Activated CD4-positive, alpha-beta T cell treated with anti-CD3 and anti-CD28 coated beads, Interleukin-2, amount 50 U/mL, for 1 hour (primary cell): ENCODE data around the gene TSPAN1.

Experiments
- DNase-seq: peaks from one replicate; pipeline ENCODE4 v3.0.0-alpha.2; 2020

The TSPAN1 gene

DNA sequence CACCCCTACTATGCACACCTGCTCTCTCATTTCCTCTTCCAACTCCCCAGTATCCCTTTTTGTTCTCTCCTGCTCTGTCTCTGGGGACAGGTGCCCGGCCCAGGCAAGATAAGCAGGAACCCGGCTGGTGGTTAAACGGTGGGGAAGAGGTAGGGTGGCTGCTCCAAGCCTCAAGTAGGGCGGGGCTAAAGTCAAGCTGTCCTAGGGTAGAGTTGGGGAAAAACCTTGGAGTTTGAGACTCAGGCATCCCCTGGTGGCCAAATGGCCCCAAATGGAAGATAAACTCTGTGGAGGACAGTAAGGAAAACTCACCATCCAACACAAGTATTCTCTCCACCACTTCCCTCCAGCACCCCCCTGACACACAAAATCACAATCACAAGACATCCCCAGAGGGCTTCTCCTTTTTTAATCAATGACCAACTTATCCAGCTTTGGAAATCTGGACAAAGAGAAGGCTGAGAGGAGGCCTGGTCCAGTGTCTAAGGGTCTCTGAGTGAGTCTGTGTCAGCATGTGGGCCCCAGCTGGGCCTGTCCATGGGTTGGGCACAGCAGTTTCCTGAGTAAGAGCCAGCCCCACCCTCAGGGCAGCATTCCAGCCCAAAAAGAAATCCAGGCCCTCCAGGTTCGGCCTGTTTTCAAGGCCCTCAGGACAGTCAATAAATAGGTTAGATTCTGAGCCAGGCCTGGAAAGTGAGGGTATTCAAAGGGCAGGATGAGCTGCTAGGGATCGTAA, 13.6 kb downstream of the TSPAN1 start:
- no peak for DNase-seq

DNA sequence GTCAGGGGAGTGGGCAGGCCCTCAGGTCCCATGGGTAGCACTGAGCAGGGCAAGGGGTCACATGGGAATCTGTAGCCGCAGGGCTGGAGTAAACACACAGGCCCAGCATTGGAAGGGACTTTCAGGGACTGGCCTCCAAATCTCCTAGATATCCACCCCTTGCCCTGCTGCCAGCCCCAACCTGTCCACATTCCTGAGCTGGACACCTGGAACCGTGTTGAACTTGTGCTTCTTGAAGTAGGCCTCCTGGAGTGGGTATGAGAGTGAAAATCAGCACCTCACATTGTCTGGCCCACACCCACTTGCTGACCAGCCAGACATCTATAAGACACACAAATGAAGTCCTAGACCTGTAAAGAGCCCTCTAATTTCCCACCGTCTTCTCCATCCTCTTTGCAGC, 15.7 kb downstream of the TSPAN1 start:
- no peak for DNase-seq

DNA sequence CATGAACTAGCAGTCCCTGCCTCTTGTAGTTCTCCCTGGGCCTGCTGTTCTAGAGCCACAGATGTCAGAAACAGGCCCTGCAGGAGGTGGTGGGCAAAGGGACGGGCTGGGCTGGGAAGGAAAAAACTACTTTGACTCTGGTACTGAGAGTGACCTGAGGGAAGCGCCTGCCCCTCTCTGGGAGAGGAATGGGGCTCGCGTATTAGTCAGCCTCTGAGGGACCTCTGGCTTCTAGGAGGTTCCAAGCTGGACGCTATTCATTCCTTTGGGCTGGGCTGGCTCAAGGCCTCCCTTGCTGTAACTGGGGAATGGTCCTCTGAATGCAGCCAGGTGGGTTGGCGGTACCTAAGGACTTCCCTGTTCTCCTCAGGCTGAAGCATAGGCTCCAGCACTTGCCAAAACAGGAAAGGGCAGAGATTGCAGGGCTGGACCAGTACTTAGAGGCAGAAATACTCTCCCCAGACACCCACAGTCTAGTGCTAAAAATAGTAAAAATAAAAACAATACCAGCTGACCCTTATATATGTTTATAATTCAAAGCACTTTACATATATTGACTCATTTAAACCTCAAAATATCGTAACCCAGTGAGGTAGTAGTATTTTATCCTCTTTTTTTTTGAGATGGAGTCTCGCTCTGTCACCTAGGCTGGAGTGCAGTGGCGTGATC, 16.3 kb downstream of the TSPAN1 start:
- no peak for DNase-seq

DNA sequence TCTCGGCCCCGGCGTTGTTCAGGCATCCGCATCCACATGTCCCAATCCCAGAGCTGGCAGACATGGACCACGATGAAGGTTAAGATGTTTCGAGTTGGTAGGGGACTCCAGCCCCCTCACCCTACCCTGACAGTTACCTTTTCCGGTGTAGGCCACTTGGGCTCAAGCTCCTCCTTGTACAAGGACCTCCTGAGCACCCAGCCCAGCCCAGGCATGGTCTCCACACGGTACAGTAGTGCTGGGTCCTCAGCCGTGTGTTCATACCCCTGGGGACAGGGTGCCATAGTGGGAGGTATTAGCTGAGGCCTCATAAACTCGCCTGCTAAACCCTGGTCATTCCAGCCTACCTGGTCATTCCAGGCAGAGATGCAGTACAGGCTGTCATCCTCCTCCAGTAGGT, 17.3 kb downstream of the TSPAN1 start:
- DNase-seq, result no peak

- no peak for DNase-seq
These were observed 18.4 kb downstream of the TSPAN1 start for GRCh38 chr1:46193285-46193684.

- no peak for DNase-seq
These were observed 19.2 kb downstream of the TSPAN1 start for GRCh38 chr1:46193984-46194570.

GRCh38 chr1:46194641-46195193, 19.8 kb downstream of the TSPAN1 start:
- DNase-seq, result no peak

GRCh38 chr1:46196609-46197008, 21.7 kb downstream of the TSPAN1 start:
- DNase-seq, result no peak

DNA sequence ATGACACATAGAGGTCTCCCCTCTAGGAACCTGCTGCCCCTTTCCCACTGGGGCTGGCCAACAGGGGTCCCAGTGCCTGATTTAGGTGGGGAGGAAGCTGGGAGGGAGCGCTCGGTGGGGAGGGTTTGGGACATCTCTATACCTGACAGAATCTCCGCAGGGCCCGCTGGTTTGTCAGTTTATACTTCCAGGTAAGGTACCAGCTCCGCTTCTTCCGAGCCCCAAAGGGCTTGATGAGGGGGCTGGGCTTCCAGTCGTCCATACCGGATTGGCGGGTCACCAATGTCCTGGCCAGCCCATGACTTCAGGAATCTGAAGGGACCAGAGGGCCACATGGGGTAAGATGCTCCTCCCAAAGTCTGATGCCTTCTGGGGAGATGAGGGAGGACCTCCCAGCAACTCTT, 22.7 kb downstream of the TSPAN1 start:
- DNase-seq, result no peak

GRCh38 chr1:46197964-46198811, 23.3 kb downstream of the TSPAN1 start, which contains the start of gene POMGNT1:
TSS of gene POMGNT1 (minus strand) at chr1:46198434. CDS start at chr1:46197821, 613 bp downstream.
- DNase-seq, result peak; percentile 72

- DNase-seq, result no peak
These were observed 24.4 kb downstream of the TSPAN1 start for GRCh38 chr1:46199233-46199749.

- DNase-seq, result no peak
These were observed 29.0 kb downstream of the TSPAN1 start for GRCh38 chr1:46203738-46204405.

DNA sequence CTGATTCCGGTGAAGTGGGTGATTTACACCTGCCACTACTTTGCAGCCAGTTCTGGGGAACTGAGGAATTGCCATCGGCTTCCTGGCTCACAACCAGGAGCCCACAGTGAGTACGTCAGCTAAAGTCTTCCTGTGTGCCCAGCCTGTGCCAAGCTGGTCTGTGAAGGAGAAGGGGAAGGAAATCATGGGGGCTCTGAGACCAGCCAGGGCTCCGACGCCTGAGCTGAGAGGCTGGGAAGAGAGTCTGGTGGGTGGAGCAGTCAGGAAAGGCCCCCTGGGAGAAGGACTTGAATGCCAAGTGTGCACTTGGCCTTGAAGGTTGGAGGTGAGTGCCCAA, 29.5 kb downstream of the TSPAN1 start:
- DNase-seq, result no peak

DNA sequence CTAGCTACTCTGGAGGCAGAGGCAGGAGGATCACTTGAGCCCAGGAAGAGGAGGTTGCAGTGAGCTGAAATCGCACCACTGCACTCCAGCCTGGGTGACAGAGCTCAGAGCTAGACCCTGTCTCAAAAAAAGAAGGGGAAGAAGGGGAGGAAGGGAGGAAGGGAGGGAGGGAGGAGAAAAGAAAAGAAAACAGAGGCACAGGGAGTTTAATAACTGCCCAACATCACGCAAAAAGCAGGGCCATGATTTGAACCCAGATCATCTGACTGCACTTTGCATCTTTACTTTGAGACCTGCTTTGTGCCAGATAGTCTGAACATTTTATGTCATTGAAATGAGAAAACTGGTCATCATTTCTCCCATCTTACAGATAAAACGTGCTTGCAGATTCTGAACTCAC, 30.3 kb downstream of the TSPAN1 start:
- no peak for DNase-seq

GRCh38 chr1:46205791-46206190, 30.9 kb downstream of the TSPAN1 start:
- no peak for DNase-seq

GRCh38 chr1:46206399-46206798, 31.5 kb downstream of the TSPAN1 start:
- no peak for DNase-seq

GRCh38 chr1:46210561-46210960, 35.7 kb downstream of the TSPAN1 start:
- DNase-seq, result no peak

GRCh38 chr1:46211051-46211450, 36.2 kb downstream of the TSPAN1 start:
- DNase-seq, result no peak

DNA sequence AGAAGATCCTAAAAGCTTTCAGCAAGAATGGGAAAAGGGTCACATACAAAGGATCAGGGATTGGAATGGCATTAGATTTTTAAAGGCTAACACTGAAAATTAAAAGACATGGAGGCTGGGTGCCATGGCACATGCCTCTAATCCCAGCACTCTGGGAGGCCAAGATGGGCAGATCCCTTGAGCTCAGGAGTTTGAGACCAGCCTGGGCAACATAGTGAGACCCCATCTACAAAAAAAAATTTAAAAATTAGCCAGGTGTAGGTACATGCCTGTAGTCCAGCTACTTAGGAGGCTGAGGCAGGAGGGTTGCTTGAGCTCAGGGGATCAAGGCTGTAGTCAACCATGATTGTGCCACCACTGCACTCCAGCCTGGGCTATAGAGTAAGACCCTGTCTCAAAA, 40.6 kb downstream of the TSPAN1 start:
- DNase-seq, result no peak

DNA sequence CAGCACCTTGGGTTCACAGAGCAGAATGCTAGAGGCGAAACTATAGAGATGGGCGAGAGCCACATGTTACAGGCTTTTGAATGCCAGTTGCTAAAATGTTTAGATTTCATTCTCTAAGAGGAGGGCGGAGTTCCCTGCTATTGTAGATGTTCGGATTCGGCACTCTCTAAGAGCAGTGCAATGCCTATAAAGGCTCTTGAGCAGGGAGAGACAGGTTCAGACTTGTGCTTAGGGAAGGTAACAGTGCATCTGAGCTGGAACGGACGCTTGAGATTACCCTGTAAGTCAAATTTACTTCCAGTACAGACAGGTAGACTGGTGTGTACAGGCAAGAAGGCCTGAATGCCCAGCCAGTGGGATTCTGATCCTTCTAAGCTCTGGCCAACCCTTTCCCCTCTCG, 43.6 kb downstream of the TSPAN1 start:
- no peak for DNase-seq

GRCh38 chr1:46219551-46220520, 44.9 kb downstream of the TSPAN1 start:
- DNase-seq, result no peak
